HG03060 (cell line): Measurements from ENCODE around the gene ZNF670.

ENCODE experiments used
- ATAC-seq: cut with Tn5 transposase; IDR thresholded peaks from one replicate; pipeline ENCODE4 v1.9.1; 2021; ENCODE audit warnings: low read depth, moderate number of reproducible peaks; ENCODE audit not compliant: unreplicated experiment

Gene ZNF670

GRCh38 chr1:247104965-247105364 lies 26.4 kb upstream of the ZNF670 start:
- no peak for ATAC-seq

GRCh38 chr1:247103859-247104591 lies 25.4 kb upstream of the ZNF670 start, which contains the start of gene ZNF669:
ZNF669 (minus strand) TSS chr1:247104356; CDS start chr1:247104199, 157 bp downstream.
- peak; percentile 94 for ATAC-seq

- no peak for ATAC-seq
These were observed 23.8 kb upstream of the ZNF670 start for GRCh38 chr1:247102381-247102780.

GRCh38 chr1:247100676-247101279 lies 22.2 kb upstream of the ZNF670 start:
- ATAC-seq, result no peak

- ATAC-seq, result no peak
These were observed 18.3 kb upstream of the ZNF670 start for GRCh38 chr1:247096958-247097357.

- ATAC-seq, result no peak
These were observed 17.9 kb upstream of the ZNF670 start for GRCh38 chr1:247096544-247096943.

GRCh38 chr1:247096112-247096511 lies 17.5 kb upstream of the ZNF670 start:
- ATAC-seq, result no peak

GRCh38 chr1:247090455-247090854 lies 11.8 kb upstream of the ZNF670 start:
- no peak for ATAC-seq

GRCh38 chr1:247089616-247090375 lies 11.2 kb upstream of the ZNF670 start:
- ATAC-seq, result no peak

GRCh38 chr1:247088967-247089366 lies 10.4 kb upstream of the ZNF670 start:
- ATAC-seq, result no peak

- no peak for ATAC-seq
These were observed 8.6 kb upstream of the ZNF670 start for GRCh38 chr1:247087256-247087655.

- ATAC-seq, result no peak
These were observed 6.7 kb upstream of the ZNF670 start for GRCh38 chr1:247085310-247085709.

- no peak for ATAC-seq
These were observed 6.2 kb upstream of the ZNF670 start for GRCh38 chr1:247084771-247085170.

- no peak for ATAC-seq
These were observed 697 bp upstream of the ZNF670 start for GRCh38 chr1:247079141-247079874.

- ATAC-seq, result no peak
These were observed 744 bp downstream of the ZNF670 start for GRCh38 chr1:247077876-247078257.

GRCh38 chr1:247077213-247077612 lies 1.4 kb downstream of the ZNF670 start:
- no peak for ATAC-seq

- ATAC-seq, result no peak
These were observed 8.0 kb downstream of the ZNF670 start for GRCh38 chr1:247070645-247071044.

- ATAC-seq, result no peak
These were observed 14.3 kb downstream of the ZNF670 start for GRCh38 chr1:247064304-247064703.

- no peak for ATAC-seq
These were observed 17.8 kb downstream of the ZNF670 start for GRCh38 chr1:247060771-247061170.

GRCh38 chr1:247056071-247056470 lies 22.5 kb downstream of the ZNF670 start:
- ATAC-seq, result no peak

GRCh38 chr1:247054992-247055415 lies 23.6 kb downstream of the ZNF670 start:
- ATAC-seq, result no peak
